Stimulated activated CD8-positive, alpha-beta memory T cell treated with anti-CD3 and anti-CD28 coated beads, Interleukin-7, amount 100 ng/mL, for 24 hours (primary cell): ENCODE measurements around the gene ZNF879.
A peak's percentile ranks its signal among the peaks of the same experiment; 100 is the strongest.

Source experiments
- DNase-seq: peaks from one replicate; pipeline ENCODE4 v3.0.0-alpha.2; 2020; ENCODE audit warnings: low read depth

The ZNF879 gene

DNA sequence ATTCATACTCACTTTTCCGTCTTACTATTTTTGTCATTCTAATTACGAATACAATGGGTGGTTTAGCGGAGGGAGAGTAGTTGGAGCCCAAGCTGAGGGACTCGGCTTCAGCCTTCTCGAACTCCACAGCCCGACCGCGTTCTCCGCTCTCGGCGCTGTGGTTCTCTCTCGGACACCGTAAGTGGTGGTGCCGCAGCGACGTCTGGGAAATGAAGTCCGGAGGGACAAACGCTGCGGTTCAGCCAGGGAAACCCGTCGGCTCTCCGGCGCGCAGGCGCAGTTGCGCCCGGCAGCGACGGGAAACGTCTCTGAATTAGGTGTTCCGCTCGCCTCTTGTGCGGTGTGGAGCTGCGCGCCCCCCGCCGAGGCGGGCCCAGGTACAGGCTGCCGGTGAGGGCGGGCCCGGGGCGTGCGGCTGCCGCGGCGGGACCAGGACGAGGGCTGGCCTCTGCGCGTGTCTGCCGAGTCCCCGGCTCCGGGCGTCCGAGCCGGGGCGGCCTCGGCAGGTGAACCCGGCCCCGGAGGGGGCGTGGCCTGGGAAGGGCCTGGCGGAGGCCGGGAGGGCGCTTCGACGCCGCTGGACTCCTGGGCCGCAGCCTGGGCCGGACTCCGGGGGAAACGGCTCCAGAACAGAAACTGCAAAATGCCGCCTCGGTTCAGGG lies at the start of gene ZNF879:
Gene ZNF879 (plus strand): TSS at position 277 of the 662 bp plus-strand sequence. CDS start 1,201 bp downstream, outside the sequence.
- peak; percentile 86 for DNase-seq

- DNase-seq, result no peak
These were observed 42.2 kb upstream of the ZNF879 start for GRCh38 chr5:178981381-178981780.

GRCh38 chr5:178982941-178983340 lies 40.7 kb upstream of the ZNF879 start:
- DNase-seq, result no peak

DNA sequence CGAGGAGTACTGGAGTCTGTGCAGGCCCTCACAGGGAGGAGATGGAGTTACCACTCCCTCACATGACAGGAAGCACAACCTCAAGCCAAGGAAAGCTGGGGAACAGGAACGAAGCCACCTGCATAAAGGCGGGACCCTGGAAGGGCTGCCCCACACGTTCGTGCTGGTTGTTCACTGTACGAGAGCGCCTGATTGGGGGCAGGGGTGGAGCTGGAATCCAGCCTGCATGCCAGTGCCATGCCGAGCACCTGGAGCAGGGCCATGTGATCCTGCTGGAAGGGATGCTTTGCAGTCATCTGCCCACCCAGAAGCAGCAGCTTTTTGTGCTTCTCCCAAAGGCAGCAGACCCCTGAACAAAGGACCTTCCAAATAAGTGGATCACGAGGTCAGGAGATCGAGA lies 39.9 kb upstream of the ZNF879 start:
- DNase-seq, result no peak

DNA sequence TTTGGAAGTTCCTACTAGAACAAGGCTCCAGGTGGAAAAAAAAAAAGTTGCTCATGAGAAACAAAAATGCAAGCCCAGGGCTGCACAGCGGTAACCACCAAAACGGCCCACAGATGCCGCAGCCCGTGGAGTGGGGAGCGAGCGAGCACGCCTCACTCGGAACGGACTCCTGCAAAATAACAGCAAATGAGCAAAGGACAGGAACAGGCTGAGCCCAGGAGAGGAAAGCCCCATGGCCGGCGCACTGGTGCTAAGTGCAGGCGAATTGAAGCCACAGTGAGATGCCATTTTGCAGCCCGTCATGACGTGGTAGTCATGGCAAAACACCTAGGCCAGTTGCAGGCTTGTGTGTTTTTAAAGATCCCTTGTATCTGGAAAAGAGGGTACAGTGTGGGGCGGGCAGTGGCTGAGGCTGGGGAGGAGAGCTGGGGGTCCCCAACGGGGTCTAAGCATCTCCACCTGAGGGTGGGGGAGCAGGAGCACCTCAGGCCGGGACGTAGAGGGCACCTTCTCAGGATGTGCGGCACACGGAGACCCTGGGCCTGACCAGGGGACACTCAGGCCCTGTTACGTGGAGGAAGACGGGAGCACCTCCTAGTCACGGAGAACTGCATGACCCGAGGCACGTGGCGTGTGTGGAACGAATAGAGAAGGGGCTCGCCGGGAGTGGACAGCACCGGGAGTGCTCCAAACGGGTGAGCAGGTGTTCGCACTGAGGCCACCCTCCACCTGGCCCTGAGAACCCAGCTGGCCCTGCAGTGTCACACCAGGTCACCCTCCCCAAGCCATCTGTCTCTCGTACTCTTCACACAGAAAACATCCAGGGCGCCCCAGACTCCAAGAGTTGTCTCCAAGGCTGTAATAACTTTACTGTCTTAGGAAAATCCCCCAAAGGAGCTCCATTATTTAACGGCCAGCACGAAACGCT lies 39.2 kb upstream of the ZNF879 start:
- DNase-seq, result no peak

DNA sequence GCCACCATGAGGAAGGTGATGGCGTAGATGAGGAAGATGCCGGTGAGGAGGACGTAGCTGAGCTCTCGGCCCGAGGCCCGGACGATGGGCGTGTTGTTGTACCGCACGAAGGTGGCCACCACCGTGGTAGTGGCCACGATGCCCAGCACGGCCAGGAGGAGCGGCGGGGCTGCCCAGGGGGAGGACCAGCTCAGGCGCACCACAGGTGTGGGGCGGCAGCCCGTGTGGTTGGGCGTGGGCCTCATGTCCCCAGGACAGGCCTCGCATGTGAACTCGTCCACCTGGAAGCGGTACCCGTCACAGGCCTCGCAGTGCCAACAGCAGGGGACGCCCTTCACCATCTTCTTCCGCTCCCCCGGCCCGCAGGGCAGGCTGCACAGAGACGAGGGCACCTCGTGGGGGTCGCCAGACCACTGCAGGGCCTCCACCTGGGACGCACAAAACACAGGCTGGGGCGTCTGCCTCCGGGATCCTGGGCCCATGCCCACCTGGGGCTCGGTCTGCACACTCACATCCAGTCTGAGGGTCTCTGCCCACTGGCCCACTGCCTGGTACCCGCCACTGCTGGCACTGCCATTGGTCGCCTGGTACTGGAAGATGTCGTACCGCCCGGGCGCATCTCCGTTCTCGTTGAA lies 37.2 kb upstream of the ZNF879 start:
- no peak for DNase-seq

GRCh38 chr5:178988436-178989220 lies 35.0 kb upstream of the ZNF879 start:
- no peak for DNase-seq

- DNase-seq, result no peak
These were observed 34.3 kb upstream of the ZNF879 start for GRCh38 chr5:178989311-178989710.

DNA sequence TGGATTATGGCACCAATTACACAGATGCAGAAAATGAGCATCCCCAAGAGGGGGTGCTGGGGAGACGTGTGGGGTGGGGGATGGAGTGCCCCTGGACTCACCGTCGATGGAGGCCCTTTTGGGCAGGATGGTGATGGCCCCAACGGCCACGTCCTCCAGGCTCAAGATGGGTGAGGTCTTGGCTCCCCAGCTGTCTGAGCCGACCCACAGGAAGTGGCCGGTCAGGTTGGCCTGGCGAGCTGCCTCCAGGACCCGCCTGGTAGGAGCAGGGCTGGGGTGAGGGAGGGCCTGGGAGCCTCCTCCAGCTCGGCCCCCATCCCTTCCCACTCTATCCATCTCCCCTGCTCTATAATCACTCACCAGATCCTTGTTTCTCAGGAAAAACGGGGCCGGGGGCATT lies 33.1 kb upstream of the ZNF879 start:
- DNase-seq, result no peak

GRCh38 chr5:178991190-178992145 lies 32.1 kb upstream of the ZNF879 start:
- no peak for DNase-seq

- no peak for DNase-seq
These were observed 31.2 kb upstream of the ZNF879 start for GRCh38 chr5:178992291-178992895.

GRCh38 chr5:178993236-178993765 lies 30.3 kb upstream of the ZNF879 start:
- DNase-seq, result no peak

GRCh38 chr5:178993955-178994579 lies 29.5 kb upstream of the ZNF879 start:
- DNase-seq, result no peak

GRCh38 chr5:178994580-178995340 lies 28.8 kb upstream of the ZNF879 start, which contains the start of gene GRM6:
TSS of gene GRM6 (minus strand) at chr5:178995320. CDS start at chr5:178994944, 376 bp downstream.
- no peak for DNase-seq

DNA sequence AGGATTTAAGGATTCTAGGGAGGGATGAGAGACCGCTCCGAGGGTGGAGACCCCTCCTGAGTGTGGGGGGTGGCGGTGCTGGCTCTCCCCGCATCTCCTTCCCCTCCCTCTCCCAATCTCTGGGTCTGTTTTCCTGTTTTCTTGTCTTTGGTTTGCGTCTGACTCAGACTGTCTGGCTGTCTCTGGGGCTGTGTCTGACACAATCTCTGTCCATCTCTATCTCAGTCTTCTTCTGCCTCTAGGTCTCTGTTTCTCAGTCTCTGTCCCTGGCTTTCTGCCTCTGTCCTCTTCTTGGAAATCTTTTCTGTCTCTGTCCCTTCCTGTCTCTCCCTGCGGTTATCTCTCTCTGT lies 28.3 kb upstream of the ZNF879 start:
- DNase-seq, result no peak

DNA sequence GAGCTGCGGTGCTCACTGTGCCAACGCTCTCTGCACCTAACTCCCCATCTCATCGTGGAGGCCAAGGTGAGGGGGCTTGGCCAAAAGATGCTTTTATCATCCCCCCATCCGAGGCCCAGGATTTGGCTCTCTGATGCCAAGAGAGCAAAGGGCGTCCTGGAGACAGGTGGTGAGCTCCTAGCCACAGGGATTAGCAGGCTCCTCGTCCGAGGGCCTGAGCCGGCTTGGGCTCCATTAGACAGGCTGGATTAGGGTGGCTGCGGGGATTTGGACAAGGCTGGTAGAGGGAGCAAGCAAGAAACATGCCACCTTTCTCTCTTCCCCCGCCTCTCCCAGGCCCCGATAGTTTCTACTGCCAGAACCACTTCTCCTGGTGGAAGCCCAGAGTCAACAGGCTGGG lies 27.4 kb upstream of the ZNF879 start:
- DNase-seq, result no peak

DNA sequence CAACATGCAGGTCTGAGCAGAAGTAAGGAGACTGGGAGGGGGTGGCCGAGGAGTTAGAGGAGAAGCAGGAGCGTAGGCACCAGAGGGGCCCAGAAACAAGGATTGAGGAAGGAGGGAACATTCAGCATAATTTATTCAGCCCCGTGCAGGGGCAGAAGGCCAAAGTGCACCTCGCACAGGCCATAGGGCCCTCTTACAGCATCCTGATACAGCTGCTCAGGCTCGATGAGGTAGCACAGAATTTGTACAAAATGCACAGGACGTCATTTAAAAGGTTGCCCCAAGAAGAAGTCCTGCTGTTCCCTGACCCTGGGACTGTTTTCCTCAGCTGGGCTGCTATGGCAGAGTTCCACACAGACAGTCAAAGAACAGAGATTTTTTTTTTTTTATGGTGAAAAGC lies 26.4 kb upstream of the ZNF879 start:
- no peak for DNase-seq

DNA sequence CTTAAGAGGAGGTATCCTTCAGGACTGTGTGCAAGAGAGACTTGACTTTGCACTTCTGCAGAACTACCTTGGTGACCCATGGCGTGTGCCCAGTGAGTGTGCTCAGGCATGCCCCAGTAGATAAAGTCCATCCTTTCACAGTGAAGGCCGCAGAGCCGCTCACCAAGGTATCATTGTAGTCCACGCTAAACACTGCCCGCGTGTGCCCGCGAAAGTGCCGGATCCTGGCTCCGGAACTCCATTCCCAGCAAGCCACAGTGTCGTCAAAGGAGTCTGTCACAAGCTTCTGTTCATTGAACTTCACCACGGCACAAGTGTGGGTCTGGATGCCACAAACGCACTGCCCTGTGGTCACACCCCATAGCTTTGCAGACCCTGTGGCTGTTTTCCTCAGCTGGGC lies 25.2 kb upstream of the ZNF879 start:
- no peak for DNase-seq

- DNase-seq, result no peak
These were observed 17.0 kb upstream of the ZNF879 start for GRCh38 chr5:179006564-179006963.
